Mesendoderm (in vitro differentiated cells): ENCODE data around the gene RPP25L.

Experiments used
- DNase-seq: peaks from one replicate; pipeline ENCODE4 v3.0.0; 2013
- H2AK5ac ChIP-seq: 2 replicates; pipeline ENCODE4 v1.6.1; 2013; ENCODE audit warnings: low read length, inconsistent platforms
- H2BK120ac ChIP-seq: 2 replicates; pipeline ENCODE4 v1.6.1; 2013; ENCODE audit warnings: low read depth, mild to moderate bottlenecking, low read length, moderate library complexity, mixed read lengths
- H2BK15ac ChIP-seq: replicated peaks from 2 replicates; pipeline ENCODE4 v1.6.1; 2013; ENCODE audit warnings: low read depth, mild to moderate bottlenecking, moderate library complexity
- H2BK5ac ChIP-seq: 2 replicates; pipeline ENCODE4 v1.6.1; 2013; ENCODE audit warnings: low read length, inconsistent platforms
- H3K18ac ChIP-seq: 2 replicates; pipeline ENCODE4 v1.6.1; 2013; ENCODE audit warnings: mild to moderate bottlenecking, low read length, mixed read lengths
- H3K23ac ChIP-seq: one replicate; pipeline ENCODE4 v1.6.1; 2013; ENCODE audit warnings: low read length
- H3K27ac ChIP-seq: 2 replicates; pipeline ENCODE4 v1.5.1; 2013; ENCODE audit warnings: low read depth, mild to moderate bottlenecking, inconsistent platforms, low read length, moderate library complexity
- H3K27me3 ChIP-seq: 2 replicates; pipeline ENCODE4 v1.6.1; 2013; ENCODE audit warnings: low read length, control low read depth, mild to moderate bottlenecking, inconsistent platforms; ENCODE audit not compliant: insufficient read depth, poor library complexity
- H3K36me3 ChIP-seq: 2 replicates; pipeline ENCODE4 v1.6.1; 2013; ENCODE audit warnings: low read length, inconsistent platforms; ENCODE audit not compliant: control insufficient read depth, insufficient read depth
- H3K4ac ChIP-seq: one replicate; pipeline ENCODE4 v1.6.1; 2013; ENCODE audit warnings: low read depth, mild to moderate bottlenecking, low read length, moderate library complexity
- H3K4me1 ChIP-seq: 2 replicates; pipeline ENCODE4 v1.6.1; 2013; ENCODE audit warnings: low read depth, low read length, inconsistent platforms; ENCODE audit not compliant: control insufficient read depth
- H3K4me2 ChIP-seq: 2 replicates; pipeline ENCODE4 v1.6.1; 2013; ENCODE audit warnings: low read length
- H3K4me3 ChIP-seq: 2 replicates; pipeline ENCODE4 v1.5.1; 2013; ENCODE audit warnings: mild to moderate bottlenecking, low read length
- H3K56ac ChIP-seq: one replicate; pipeline ENCODE4 v1.6.1; 2013; ENCODE audit warnings: low read length
- H3K79me1 ChIP-seq: 2 replicates; pipeline ENCODE4 v1.6.1; 2013; ENCODE audit warnings: low read length, inconsistent platforms
- H3K79me2 ChIP-seq: 2 replicates; pipeline ENCODE4 v1.6.1; 2013; ENCODE audit warnings: mild to moderate bottlenecking, low read length; ENCODE audit not compliant: control insufficient read depth, insufficient read depth
- H3K9ac ChIP-seq: 2 replicates; pipeline ENCODE4 v1.6.1; 2013; ENCODE audit warnings: low read length, inconsistent platforms
- H4K5ac ChIP-seq: one replicate; pipeline ENCODE4 v1.6.1; 2013; ENCODE audit warnings: low read length
- H4K8ac ChIP-seq: one replicate; pipeline ENCODE4 v1.6.1; 2013; ENCODE audit warnings: low read depth, mild to moderate bottlenecking, control low read depth, low read length, moderate library complexity
- WGBS: extraction: QIAGEN DNeasy Blood & Tissue Kit; methylation state at CpG from one replicate; pipeline ENCODE4 v1.1.7; 2013; ENCODE audit warnings: low lambda C conversion rate, missing lambda C conversion rate; ENCODE audit not compliant: insufficient coverage; ENCODE audit errors: extremely low coverage; 5-methylcytosine and 5-hydroxymethylcytosine counted together

The RPP25L gene

GRCh38 chr9:34650816-34651215, 38.9 kb upstream of the RPP25L start:
- H3K4me3 ChIP-seq = no peak overlapping the region
- no peak overlapping the region for H4K5ac ChIP-seq
- H2BK5ac ChIP-seq = no peak overlapping the region
- no peak overlapping the region for H3K23ac ChIP-seq
- peaks cover 34% of the 10 kb centered on the region for H3K4me1 ChIP-seq
- H3K4ac ChIP-seq = no peak overlapping the region
- H3K36me3 ChIP-seq = no peaks in the 10 kb centered on the region
- WGBS = no CpG with 5 or more reads among the region's 5 CpGs
- peaks cover 5% of the 10 kb centered on the region for H3K79me2 ChIP-seq
- no peak overlapping the region for H2BK15ac ChIP-seq
- H3K27ac ChIP-seq = no peak overlapping the region
- H3K18ac ChIP-seq = no peak overlapping the region
- no peak overlapping the region for H3K9ac ChIP-seq
- DNase-seq = no peak
- H3K79me1 ChIP-seq = peaks cover 14% of the 10 kb centered on the region
- H4K8ac ChIP-seq = no peak overlapping the region
- no peaks in the 10 kb centered on the region for H3K27me3 ChIP-seq
- H2BK120ac ChIP-seq = no peak overlapping the region
- H2AK5ac ChIP-seq = no peak overlapping the region
- H3K4me2 ChIP-seq = no peak overlapping the region
- no peak overlapping the region for H3K56ac ChIP-seq

- H3K4me2 ChIP-seq = no peak overlapping the region
- H3K18ac ChIP-seq = no peak overlapping the region
- H2BK120ac ChIP-seq = no peak overlapping the region
- H3K4ac ChIP-seq = no peak overlapping the region
- no CpG with 5 or more reads among the region's 8 CpGs for WGBS
- H4K8ac ChIP-seq = no peak overlapping the region
- H2BK5ac ChIP-seq = no peak overlapping the region
- H3K79me1 ChIP-seq = peaks cover 14% of the 10 kb centered on the region
- no peak overlapping the region for H3K23ac ChIP-seq
- no peak overlapping the region for H2AK5ac ChIP-seq
- H3K79me2 ChIP-seq = peaks cover 5% of the 10 kb centered on the region
- no peak for DNase-seq
- no peaks in the 10 kb centered on the region for H3K36me3 ChIP-seq
- no peak overlapping the region for H3K9ac ChIP-seq
- peaks cover 24% of the 10 kb centered on the region for H3K4me1 ChIP-seq
- H3K56ac ChIP-seq = no peak overlapping the region
- no peak overlapping the region for H3K27ac ChIP-seq
- no peak overlapping the region for H4K5ac ChIP-seq
- H3K27me3 ChIP-seq = no peaks in the 10 kb centered on the region
- no peak overlapping the region for H3K4me3 ChIP-seq
- H2BK15ac ChIP-seq = no peak overlapping the region
Measured at GRCh38 chr9:34648673-34649072, 36.8 kb upstream of the RPP25L start.

GRCh38 chr9:34647651-34648050, 35.8 kb upstream of the RPP25L start:
- Histone ChIP-seq H3K27me3 (no peaks in the 10 kb centered on the region), H2BK5ac (no peak overlapping the region), H3K79me2 (peaks cover 5% of the 10 kb centered on the region), H2AK5ac (no peak overlapping the region), H3K4ac (no peak overlapping the region), H3K4me1 (peaks cover 17% of the 10 kb centered on the region), H3K9ac (peak overlapping the region; percentile 92), H3K27ac (no peak overlapping the region), H3K79me1 (peaks cover 14% of the 10 kb centered on the region), H4K8ac (no peak overlapping the region), H3K56ac (peak overlapping the region; percentile 95), H2BK15ac (no peak overlapping the region), H3K4me2 (peak overlapping the region; percentile 77), H3K4me3 (no peak overlapping the region), H4K5ac (no peak overlapping the region), H3K23ac (no peak overlapping the region), H2BK120ac (no peak overlapping the region), H3K36me3 (no peaks in the 10 kb centered on the region), H3K18ac (no peak overlapping the region)
- WGBS = no CpG with 5 or more reads among the region's 10 CpGs
- DNase-seq = no peak

- Histone ChIP-seq H3K56ac (peak overlapping the region; percentile 95), H3K4me3 (peak overlapping the region; percentile 72), H3K9ac (peak overlapping the region; percentile 92), H4K8ac (no peak overlapping the region), H2AK5ac (no peak overlapping the region), H3K4ac (no peak overlapping the region), H3K23ac (no peak overlapping the region), H3K18ac (no peak overlapping the region), H4K5ac (no peak overlapping the region), H3K79me1 (peaks cover 14% of the 10 kb centered on the region), H3K4me1 (peaks cover 13% of the 10 kb centered on the region), H3K79me2 (peaks cover 5% of the 10 kb centered on the region), H2BK5ac (no peak overlapping the region), H2BK120ac (no peak overlapping the region), H3K27ac (peak overlapping the region; percentile 40), H2BK15ac (no peak overlapping the region), H3K4me2 (peak overlapping the region; percentile 77), H3K27me3 (no peaks in the 10 kb centered on the region), H3K36me3 (no peaks in the 10 kb centered on the region)
- no peak for DNase-seq
- WGBS = no CpG with 5 or more reads among the region's 8 CpGs
Measured at GRCh38 chr9:34647084-34647403, 35.1 kb upstream of the RPP25L start.

DNA sequence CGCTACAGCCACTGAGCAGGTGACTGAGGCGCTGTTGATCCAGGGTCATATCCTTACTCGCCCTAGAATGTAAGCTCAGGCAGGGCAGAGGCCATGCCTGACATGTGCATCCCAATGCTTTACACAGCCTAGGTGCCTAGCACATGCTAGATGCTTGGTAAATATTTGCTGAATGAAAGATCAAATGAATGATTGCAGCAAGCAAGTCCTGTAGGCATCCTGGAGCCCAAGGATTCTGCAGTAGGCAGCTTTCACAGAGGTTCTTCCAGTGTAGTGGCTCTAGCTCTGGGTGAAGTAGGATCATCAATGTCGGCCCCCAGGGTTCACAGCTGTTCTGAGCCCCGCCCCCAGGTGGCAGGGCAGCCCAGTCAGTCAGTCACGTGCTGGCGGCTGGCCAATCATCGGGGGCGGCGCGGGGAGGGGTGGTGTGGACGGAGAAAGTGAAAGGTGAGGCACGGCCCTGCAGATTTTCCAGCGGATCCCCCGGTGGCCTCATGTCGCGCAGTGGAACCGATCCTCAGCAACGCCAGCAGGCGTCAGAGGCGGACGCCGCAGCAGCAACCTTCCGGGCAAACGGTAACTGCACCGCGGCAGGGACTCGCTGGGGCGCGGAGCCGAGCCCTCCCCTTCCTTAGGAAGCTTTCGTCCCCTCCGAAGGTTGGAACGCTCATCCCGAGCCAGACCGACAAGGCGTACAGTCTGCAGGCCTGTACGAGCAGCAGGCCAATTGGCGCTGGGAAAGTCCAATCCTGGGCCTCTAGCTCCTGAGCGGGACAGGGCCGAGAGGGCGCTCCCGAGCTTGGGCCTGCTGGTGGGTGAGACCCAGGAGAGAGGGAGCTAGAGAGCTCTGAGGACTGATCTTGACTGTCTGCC, 34.5 kb upstream of the RPP25L start, which contains the start of gene GALT:
Gene GALT, plus strand, starts transcription at position 465 of the 873 bp plus-strand sequence. Its CDS starts 30 bp downstream, at position 495.
- H3K27me3 ChIP-seq = no peaks in the 10 kb centered on the region

More for the DNA sequence above, 34.5 kb upstream of the RPP25L start, which contains the start of gene GALT:
- Histone ChIP-seq H3K18ac (peak within 1 kb of the TSS; percentile 22), H2BK120ac (no peak within 1 kb of the TSS), H3K4ac (no peak within 1 kb of the TSS), H2BK5ac (peak within 1 kb of the TSS; percentile 61), H3K79me1 (peaks cover 14% of the 10 kb centered on the region), H3K79me2 (peaks cover 5% of the 10 kb centered on the region), H3K27ac (peak within 1 kb of the TSS; percentile 40), H3K9ac (peak within 1 kb of the TSS; percentile 92), H3K36me3 (no peaks in the 10 kb centered on the region), H2BK15ac (no peak within 1 kb of the TSS), H3K23ac (peak within 1 kb of the TSS; percentile 72), H3K4me3 (peak within 1 kb of the TSS; percentile 72), H4K8ac (no peak within 1 kb of the TSS), H2AK5ac (no peak within 1 kb of the TSS), H3K4me1 (peaks cover 10% of the 10 kb centered on the region), H3K4me2 (peak within 1 kb of the TSS; percentile 77), H4K5ac (no peak within 1 kb of the TSS), H3K56ac (peak within 1 kb of the TSS; percentile 95)
- no CpG with 5 or more reads among the region's 43 CpGs for WGBS
- peak; percentile 94 for DNase-seq
